Measurements from ENCODE around the gene CLPTM1L. TPM values are rescaled to one million over a fixed set of nuclear protein-coding genes. Genes with fewer than 3 reads are reported as not detected.
"Not testable (repeated sequence)": the region's sequence is repeated elsewhere in the genome, so short reads cannot be mapped to it uniquely, and the experiment has no call there.

Gene CLPTM1L
- polyA plus RNA-seq, 1 experiment, result 145 TPM

DNA sequence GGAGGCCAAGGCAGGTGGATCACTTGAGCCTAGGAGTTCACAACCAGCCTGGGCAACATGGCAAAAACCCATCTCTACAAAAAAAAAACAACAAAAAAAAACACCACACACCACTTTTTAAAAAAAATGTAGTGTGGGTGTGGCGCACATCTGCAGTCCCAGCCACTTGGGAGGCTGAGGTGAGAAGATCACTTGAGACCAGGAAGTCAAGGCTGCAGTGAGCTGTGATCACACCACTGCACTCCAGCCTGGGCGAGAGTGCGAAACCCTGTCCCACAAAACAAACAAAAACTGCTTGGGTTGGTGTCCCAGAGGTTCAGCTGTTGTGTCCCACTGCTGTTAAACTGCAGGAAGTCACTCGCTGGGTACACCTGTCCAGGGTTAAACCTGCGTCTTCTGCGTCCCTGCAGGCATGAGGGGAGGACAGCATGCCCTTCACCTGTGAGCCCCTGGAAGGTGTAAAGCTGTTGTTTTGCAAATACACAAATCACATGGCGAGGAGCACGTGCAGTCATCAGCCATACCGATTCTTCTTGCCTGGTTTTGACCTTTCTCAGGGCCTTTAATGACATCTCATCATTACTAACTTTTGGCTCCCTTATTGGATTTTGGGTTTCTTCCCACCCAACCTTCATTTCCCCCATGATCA is 29.3 kb upstream of the CLPTM1L start:
- no peak for TF ChIP-seq CTCF (IDR thresholded peaks at IDR 0.05; ENCODE audit: insufficient read depth, low read depth, low read length)
- H3K27me3 ChIP-seq (ENCODE audit: control insufficient read depth, insufficient read depth, low read length), result peaks cover 5% of the 10 kb centered on the region
- no peaks in the 10 kb centered on the region for H3K36me3 ChIP-seq (ENCODE audit: control insufficient read depth, insufficient read depth, low read length)
- ChIA-PET CTCF (interaction anchor here (0.6 to 3.0 kb wide), 2 partner anchors 47 to 271 kb away, joined by 3 to 8 read pairs; no protein-coding TSS in a partner anchor), POLR2A (no interaction called here)
- H3K4me3 ChIP-seq (ENCODE audit: low read depth, low read length), result no peak overlapping the region
- no peak for DNase-seq (ENCODE audit: low read depth)

DNA sequence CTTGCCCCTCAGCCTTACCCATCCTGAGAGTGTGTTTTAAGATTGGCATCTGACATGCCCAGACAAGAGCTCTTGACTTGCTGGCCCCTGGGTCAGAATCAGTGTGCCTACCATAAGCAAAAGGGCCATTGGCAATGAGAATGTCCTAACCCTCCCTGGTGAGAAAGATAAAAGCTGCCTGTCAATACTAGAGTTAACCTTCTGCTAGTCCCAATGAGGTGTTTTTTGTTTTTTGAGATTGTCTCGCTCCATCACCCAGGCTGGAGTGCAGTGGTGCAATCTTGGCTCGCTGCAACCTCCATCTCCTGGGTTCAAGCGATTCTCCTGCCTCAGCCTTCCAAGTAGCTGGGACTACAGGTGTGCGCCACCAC is 27.1 kb upstream of the CLPTM1L start:
- H3K27me3 ChIP-seq (ENCODE audit: control insufficient read depth, insufficient read depth, low read length); H3K36me3 ChIP-seq (ENCODE audit: control insufficient read depth, insufficient read depth, low read length); H3K4me3 ChIP-seq (ENCODE audit: low read depth, low read length); POLR2A ChIA-PET; DNase-seq (ENCODE audit: low read depth): not testable (repeated sequence)
- CTCF ChIA-PET, result interaction anchor here (2.1 to 2.9 kb wide), 2 partner anchors 8 to 273 kb away, joined by 8 read pairs; no protein-coding TSS in a partner anchor

GRCh38 chr5:1371218-1371971 is 26.5 kb upstream of the CLPTM1L start:
- H3K36me3 ChIP-seq (ENCODE audit: control insufficient read depth, insufficient read depth, low read length), result no peaks in the 10 kb centered on the region
- ChIA-PET POLR2A (no interaction called here), CTCF (interaction anchor here (2.1 to 2.9 kb wide), 2 partner anchors 9 to 274 kb away, joined by 8 read pairs; no protein-coding TSS in a partner anchor)
- DNase-seq (ENCODE audit: low read depth), result no peak
- TF ChIP-seq CTCF (IDR thresholded peaks at IDR 0.05; ENCODE audit: insufficient read depth, low read depth, low read length), result no peak
- H3K4me3 ChIP-seq (ENCODE audit: low read depth, low read length), result no peak overlapping the region
- peaks cover 5% of the 10 kb centered on the region for H3K27me3 ChIP-seq (ENCODE audit: control insufficient read depth, insufficient read depth, low read length)

DNA sequence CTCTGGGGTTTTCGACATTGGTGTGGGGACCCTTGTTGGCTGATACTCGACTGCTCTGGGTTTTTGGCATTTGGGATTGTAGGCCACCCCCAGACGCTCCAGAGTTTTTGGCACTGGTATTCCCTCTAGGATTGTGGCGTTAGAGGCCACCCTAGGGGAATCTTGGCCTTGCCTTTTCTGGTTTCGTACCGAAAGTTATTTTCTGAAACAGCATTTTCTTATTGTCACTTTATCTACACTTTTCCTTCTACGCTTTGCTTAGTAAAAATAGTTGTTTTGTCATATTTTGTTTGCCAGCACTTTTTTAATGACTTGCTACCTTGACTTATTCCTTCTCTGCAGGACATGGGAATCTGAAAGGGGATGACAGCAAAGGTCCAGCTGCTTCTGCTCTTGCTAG is 25.1 kb upstream of the CLPTM1L start:
- POLR2A ChIA-PET, result no interaction called here
- Histone ChIP-seq H3K27me3 (ENCODE audit: control insufficient read depth, insufficient read depth, low read length) (peaks cover 1% of the 10 kb centered on the region; the same call in 1 of the 2 replicates), H3K36me3 (ENCODE audit: control insufficient read depth, insufficient read depth, low read length) (no peaks in the 10 kb centered on the region), H3K4me3 (ENCODE audit: low read depth, low read length) (no peak overlapping the region)
- no peak for DNase-seq (ENCODE audit: low read depth)
- TF ChIP-seq CTCF (IDR thresholded peaks at IDR 0.05; ENCODE audit: insufficient read depth, low read depth, low read length), result no peak
- CTCF ChIA-PET, result interaction anchor here (2.1 to 2.9 kb wide), 2 partner anchors 10 to 275 kb away, joined by 8 read pairs; no protein-coding TSS in a partner anchor

DNA sequence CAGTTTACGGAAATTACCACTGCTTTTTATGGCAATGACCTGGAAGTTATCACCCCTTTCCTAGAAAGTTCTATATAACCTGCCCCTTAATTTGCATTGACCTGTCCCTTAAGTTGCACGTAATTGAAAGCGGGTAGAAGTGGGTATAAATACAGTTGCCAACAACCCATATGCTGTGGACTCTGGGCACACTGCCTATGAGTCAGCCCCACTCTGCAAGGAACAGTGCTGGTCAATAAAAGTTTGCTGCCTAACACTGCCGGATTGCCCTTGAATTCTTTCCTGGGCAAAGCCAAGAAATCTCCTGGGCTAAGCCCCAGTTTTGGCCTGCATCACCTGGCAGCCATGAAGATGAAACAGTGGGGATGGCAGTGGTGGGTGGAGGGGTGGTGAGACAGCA is 23.9 kb upstream of the CLPTM1L start:
- CTCF ChIA-PET, result no interaction called here
- H3K27me3 ChIP-seq (ENCODE audit: control insufficient read depth, insufficient read depth, low read length), result peaks cover 1% of the 10 kb centered on the region; the same call in 1 of the 2 replicates

More for the DNA sequence above, 23.9 kb upstream of the CLPTM1L start:
- POLR2A ChIA-PET, result no interaction called here
- Histone ChIP-seq H3K4me3 (ENCODE audit: low read depth, low read length) (no peak overlapping the region), H3K36me3 (ENCODE audit: control insufficient read depth, insufficient read depth, low read length) (no peaks in the 10 kb centered on the region)
- no peak for TF ChIP-seq CTCF (IDR thresholded peaks at IDR 0.05; ENCODE audit: insufficient read depth, low read depth, low read length)
- DNase-seq (ENCODE audit: low read depth), result no peak
